A549 (cell line): ENCODE measurements around the gene TPRG1L.

Experiments used
- CTCF ChIP-seq: fragments of >200 bp; sonication (Bioruptor Twin); formaldehyde crosslinking; IDR thresholded peaks from 3 replicates; pipeline ENCODE4 v1.5.1; 2016
- EHF ChIP-seq: fragments of 250-450 bp; sonication (Bioruptor Pico); IDR thresholded peaks from 2 replicates; pipeline ENCODE4 v1.5.0; 2020; ENCODE audit warnings: mild to moderate bottlenecking
- JUN ChIP-seq, 2 experiments: fragments of >200 bp; sonication (Bioruptor Twin); formaldehyde crosslinking; IDR thresholded peaks; 2 replicates in 1 of 2; 3 replicates in 1 of 2; pipeline ENCODE4 v1.6.1; 2016 to 2017
- POLR2A ChIP-seq: IDR thresholded peaks from 2 replicates; pipeline ENCODE4 v1.6.1; 2012; ENCODE audit warnings: mild to moderate bottlenecking, low read length
- RFX5 ChIP-seq: fragments of 450-650 bp; IDR thresholded peaks from 2 replicates; pipeline ENCODE4 v1.7.1; 2014; ENCODE audit warnings: antibody characterized with exemption, mild to moderate bottlenecking, moderate library complexity
- TFCP2L1 ChIP-seq: fragments of 250-450 bp; sonication (Bioruptor Pico); IDR thresholded peaks from 2 replicates; pipeline ENCODE4 v1.5.0; 2021; ENCODE audit warnings: mild to moderate bottlenecking
- ZC3H11A ChIP-seq: fragments of 450-650 bp; IDR thresholded peaks from 2 replicates; pipeline ENCODE4 v1.6.1; 2014; ENCODE audit warnings: antibody characterized with exemption, mild to moderate bottlenecking
- TF ChIP-seq, protein P1 (sequence below): fragments of 200-600 bp; sonication (generic); IDR thresholded peaks from 2 replicates; pipeline ENCODE4 v1.6.1; 2016; ENCODE audit warnings: antibody characterized with exemption, mild to moderate bottlenecking, moderate library complexity
- TF ChIP-seq, protein P2 (sequence below): fragments of 150-350 bp; IDR thresholded peaks from 2 replicates; pipeline ENCODE4 v1.6.1; 2014; ENCODE audit warnings: low read depth, mild to moderate bottlenecking, low read length

DNA sequence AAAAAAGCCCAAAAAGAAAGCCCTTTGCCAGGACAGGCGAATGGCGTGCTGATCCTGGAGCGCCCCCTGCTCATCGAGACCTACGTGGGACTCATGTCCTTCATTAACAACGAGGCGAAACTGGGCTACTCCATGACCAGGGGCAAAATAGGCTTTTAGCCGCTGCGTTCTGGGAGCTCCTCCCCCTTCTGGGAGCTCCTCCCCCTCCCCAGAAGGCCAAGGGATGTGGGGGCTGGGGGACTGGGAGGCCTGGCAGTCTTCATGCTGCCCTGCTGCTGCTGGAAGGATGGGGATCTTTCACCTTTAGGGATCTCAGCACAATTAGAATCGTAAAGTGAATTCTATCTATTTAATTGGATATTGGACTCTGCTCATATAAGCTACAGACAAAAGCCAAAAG lies 3.6 kb downstream of the TPRG1L start:
- TF ChIP-seq, protein P1, sequence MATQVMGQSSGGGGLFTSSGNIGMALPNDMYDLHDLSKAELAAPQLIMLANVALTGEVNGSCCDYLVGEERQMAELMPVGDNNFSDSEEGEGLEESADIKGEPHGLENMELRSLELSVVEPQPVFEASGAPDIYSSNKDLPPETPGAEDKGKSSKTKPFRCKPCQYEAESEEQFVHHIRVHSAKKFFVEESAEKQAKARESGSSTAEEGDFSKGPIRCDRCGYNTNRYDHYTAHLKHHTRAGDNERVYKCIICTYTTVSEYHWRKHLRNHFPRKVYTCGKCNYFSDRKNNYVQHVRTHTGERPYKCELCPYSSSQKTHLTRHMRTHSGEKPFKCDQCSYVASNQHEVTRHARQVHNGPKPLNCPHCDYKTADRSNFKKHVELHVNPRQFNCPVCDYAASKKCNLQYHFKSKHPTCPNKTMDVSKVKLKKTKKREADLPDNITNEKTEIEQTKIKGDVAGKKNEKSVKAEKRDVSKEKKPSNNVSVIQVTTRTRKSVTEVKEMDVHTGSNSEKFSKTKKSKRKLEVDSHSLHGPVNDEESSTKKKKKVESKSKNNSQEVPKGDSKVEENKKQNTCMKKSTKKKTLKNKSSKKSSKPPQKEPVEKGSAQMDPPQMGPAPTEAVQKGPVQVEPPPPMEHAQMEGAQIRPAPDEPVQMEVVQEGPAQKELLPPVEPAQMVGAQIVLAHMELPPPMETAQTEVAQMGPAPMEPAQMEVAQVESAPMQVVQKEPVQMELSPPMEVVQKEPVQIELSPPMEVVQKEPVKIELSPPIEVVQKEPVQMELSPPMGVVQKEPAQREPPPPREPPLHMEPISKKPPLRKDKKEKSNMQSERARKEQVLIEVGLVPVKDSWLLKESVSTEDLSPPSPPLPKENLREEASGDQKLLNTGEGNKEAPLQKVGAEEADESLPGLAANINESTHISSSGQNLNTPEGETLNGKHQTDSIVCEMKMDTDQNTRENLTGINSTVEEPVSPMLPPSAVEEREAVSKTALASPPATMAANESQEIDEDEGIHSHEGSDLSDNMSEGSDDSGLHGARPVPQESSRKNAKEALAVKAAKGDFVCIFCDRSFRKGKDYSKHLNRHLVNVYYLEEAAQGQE = no peak
- TF ChIP-seq ZC3H11A (no peak), CTCF (no peak), JUN (IDR thresholded peaks at IDR 0.05) (no peak), POLR2A (no peak), EHF (CRISPR knock-in tag) (no peak), RFX5 (no peak), TFCP2L1 (no peak)
- TF ChIP-seq, protein P2, sequence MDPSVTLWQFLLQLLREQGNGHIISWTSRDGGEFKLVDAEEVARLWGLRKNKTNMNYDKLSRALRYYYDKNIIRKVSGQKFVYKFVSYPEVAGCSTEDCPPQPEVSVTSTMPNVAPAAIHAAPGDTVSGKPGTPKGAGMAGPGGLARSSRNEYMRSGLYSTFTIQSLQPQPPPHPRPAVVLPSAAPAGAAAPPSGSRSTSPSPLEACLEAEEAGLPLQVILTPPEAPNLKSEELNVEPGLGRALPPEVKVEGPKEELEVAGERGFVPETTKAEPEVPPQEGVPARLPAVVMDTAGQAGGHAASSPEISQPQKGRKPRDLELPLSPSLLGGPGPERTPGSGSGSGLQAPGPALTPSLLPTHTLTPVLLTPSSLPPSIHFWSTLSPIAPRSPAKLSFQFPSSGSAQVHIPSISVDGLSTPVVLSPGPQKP = no peak
